ENCODE results near the gene DDX51. TPM values are rescaled to one million over a fixed set of nuclear protein-coding genes. Genes with fewer than 3 reads are reported as not detected.

DDX51 gene
- total and polyA plus RNA-seq, 2 experiments from 2014 or later, result 12.4 to 18.3 TPM

GRCh38 chr12:132176385-132176919, 32.3 kb upstream of the DDX51 start:
- Mint-ChIP-seq H3K27me3 (ENCODE audit: insufficient read depth, low read depth, poor library complexity) (peaks cover 24% of the 10 kb centered on the region), H3K36me3 (ENCODE audit: low read depth) (no peaks in the 10 kb centered on the region), H3K4me1 (peaks cover 6% of the 10 kb centered on the region; the same call in 2 of the 3 replicates), H3K27ac (no peak overlapping the region), H3K9me3 (no peaks in the 10 kb centered on the region; the same call in 2 of the 3 replicates), H3K4me3 (no peak overlapping the region)
- Histone ChIP-seq H3K79me2 (replicated peaks; ENCODE audit: insufficient read depth) (no peaks in the 10 kb centered on the region), H3K36me3 (ENCODE audit: insufficient read depth) (no peaks in the 10 kb centered on the region), H3K4me3 (no peak overlapping the region), H3K27ac (ENCODE audit: low read depth) (no peak overlapping the region), H3K4me1 (ENCODE audit: insufficient read depth) (no peaks in the 10 kb centered on the region), H3K27me3 (ENCODE audit: insufficient read depth) (no peaks in the 10 kb centered on the region), H3K9me2 (ENCODE audit: insufficient read depth) (no peaks in the 10 kb centered on the region), H2AFZ (no peak overlapping the region), H3F3A (replicated peaks; ENCODE audit: low read depth) (no peaks in the 10 kb centered on the region), H3K4me2 (no peak overlapping the region), H4K20me1 (replicated peaks; ENCODE audit: insufficient read depth) (no peaks in the 10 kb centered on the region; the same call in 1 of the 2 replicates)
- no peak for TF ChIP-seq POLR2AphosphoS5 (IDR thresholded peaks at IDR 0.05; ENCODE audit: low read depth)
- TF ChIP-seq REST (IDR thresholded peaks at IDR 0.05; ENCODE audit: unreplicated experiment), result no peak
- TF ChIP-seq STAT1 (IDR thresholded peaks at IDR 0.05; ENCODE audit: unreplicated experiment), result no peak
- no peak for TF ChIP-seq EZH2 (IDR thresholded peaks at IDR 0.05; ENCODE audit: low read depth, unreplicated experiment)
- TF ChIP-seq, protein P1, sequence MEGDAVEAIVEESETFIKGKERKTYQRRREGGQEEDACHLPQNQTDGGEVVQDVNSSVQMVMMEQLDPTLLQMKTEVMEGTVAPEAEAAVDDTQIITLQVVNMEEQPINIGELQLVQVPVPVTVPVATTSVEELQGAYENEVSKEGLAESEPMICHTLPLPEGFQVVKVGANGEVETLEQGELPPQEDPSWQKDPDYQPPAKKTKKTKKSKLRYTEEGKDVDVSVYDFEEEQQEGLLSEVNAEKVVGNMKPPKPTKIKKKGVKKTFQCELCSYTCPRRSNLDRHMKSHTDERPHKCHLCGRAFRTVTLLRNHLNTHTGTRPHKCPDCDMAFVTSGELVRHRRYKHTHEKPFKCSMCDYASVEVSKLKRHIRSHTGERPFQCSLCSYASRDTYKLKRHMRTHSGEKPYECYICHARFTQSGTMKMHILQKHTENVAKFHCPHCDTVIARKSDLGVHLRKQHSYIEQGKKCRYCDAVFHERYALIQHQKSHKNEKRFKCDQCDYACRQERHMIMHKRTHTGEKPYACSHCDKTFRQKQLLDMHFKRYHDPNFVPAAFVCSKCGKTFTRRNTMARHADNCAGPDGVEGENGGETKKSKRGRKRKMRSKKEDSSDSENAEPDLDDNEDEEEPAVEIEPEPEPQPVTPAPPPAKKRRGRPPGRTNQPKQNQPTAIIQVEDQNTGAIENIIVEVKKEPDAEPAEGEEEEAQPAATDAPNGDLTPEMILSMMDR (conservative IDR thresholded peaks at IDR 0.05; ENCODE audit: low read depth in 2 of 2), result no peak
- no peak for TF ChIP-seq ZNF331 (CRISPR knock-in tag; IDR thresholded peaks at IDR 0.05; ENCODE audit: low read depth)
- TF ChIP-seq CREB1 (CRISPR knock-in tag; IDR thresholded peaks at IDR 0.05; ENCODE audit: low read depth), result no peak
- no peak for TF ChIP-seq NANOG (IDR thresholded peaks at IDR 0.05; ENCODE audit: borderline replicate concordance)
- no peak for TF ChIP-seq ZNF114 (CRISPR knock-in tag; IDR thresholded peaks at IDR 0.05)
- no peak for TF ChIP-seq JUNB (IDR thresholded peaks at IDR 0.05; ENCODE audit: unreplicated experiment)
- TF ChIP-seq EZH2phosphoT487 (IDR thresholded peaks at IDR 0.05; ENCODE audit: unreplicated experiment), result no peak
- TF ChIP-seq, protein P2, sequence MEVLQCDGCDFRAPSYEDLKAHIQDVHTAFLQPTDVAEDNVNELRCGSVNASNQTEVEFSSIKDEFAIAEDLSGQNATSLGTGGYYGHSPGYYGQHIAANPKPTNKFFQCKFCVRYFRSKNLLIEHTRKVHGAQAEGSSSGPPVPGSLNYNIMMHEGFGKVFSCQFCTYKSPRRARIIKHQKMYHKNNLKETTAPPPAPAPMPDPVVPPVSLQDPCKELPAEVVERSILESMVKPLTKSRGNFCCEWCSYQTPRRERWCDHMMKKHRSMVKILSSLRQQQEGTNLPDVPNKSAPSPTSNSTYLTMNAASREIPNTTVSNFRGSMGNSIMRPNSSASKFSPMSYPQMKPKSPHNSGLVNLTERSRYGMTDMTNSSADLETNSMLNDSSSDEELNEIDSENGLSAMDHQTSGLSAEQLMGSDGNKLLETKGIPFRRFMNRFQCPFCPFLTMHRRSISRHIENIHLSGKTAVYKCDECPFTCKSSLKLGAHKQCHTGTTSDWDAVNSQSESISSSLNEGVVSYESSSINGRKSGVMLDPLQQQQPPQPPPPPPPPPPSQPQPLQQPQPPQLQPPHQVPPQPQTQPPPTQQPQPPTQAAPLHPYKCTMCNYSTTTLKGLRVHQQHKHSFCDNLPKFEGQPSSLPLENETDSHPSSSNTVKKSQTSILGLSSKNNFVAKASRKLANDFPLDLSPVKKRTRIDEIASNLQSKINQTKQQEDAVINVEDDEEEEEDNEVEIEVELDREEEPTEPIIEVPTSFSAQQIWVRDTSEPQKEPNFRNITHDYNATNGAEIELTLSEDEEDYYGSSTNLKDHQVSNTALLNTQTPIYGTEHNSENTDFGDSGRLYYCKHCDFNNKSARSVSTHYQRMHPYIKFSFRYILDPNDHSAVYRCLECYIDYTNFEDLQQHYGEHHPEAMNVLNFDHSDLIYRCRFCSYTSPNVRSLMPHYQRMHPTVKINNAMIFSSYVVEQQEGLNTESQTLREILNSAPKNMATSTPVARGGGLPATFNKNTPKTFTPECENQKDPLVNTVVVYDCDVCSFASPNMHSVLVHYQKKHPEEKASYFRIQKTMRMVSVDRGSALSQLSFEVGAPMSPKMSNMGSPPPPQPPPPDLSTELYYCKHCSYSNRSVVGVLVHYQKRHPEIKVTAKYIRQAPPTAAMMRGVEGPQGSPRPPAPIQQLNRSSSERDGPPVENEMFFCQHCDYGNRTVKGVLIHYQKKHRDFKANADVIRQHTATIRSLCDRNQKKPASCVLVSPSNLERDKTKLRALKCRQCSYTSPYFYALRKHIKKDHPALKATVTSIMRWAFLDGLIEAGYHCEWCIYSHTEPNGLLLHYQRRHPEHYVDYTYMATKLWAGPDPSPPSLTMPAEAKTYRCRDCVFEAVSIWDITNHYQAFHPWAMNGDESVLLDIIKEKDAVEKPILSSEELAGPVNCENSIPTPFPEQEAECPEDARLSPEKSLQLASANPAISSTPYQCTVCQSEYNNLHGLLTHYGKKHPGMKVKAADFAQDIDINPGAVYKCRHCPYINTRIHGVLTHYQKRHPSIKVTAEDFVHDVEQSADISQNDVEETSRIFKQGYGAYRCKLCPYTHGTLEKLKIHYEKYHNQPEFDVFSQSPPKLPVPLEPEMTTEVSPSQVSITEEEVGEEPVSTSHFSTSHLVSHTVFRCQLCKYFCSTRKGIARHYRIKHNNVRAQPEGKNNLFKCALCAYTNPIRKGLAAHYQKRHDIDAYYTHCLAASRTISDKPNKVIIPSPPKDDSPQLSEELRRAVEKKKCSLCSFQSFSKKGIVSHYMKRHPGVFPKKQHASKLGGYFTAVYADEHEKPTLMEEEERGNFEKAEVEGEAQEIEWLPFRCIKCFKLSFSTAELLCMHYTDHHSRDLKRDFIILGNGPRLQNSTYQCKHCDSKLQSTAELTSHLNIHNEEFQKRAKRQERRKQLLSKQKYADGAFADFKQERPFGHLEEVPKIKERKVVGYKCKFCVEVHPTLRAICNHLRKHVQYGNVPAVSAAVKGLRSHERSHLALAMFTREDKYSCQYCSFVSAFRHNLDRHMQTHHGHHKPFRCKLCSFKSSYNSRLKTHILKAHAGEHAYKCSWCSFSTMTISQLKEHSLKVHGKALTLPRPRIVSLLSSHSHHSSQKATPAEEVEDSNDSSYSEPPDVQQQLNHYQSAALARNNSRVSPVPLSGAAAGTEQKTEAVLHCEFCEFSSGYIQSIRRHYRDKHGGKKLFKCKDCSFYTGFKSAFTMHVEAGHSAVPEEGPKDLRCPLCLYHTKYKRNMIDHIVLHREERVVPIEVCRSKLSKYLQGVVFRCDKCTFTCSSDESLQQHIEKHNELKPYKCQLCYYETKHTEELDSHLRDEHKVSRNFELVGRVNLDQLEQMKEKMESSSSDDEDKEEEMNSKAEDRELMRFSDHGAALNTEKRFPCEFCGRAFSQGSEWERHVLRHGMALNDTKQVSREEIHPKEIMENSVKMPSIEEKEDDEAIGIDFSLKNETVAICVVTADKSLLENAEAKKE (CRISPR knock-in tag; IDR thresholded peaks at IDR 0.05), result no peak
- no peak for TF ChIP-seq ETS1 (IDR thresholded peaks at IDR 0.05)
- DNase-seq (ENCODE audit: low spot score) (no peak), ATAC-seq (no peak)

Data from GM23338 (cell line).